B cell (primary cell): Measurements from ENCODE around the gene NPTXR. TPM values are rescaled to one million over a fixed set of nuclear protein-coding genes. Genes with fewer than 3 reads are reported as not detected.

Experiments used
- ATAC-seq: fragments of 200-7000 bp; cut with Tn5 transposase; one replicate; pipeline ENCODE4 v1.10.0; 2021; ENCODE audit warnings: low read depth, mild to moderate bottlenecking, moderate number of reproducible peaks, moderate library complexity
- CTCF ChIA-PET: fragments of 350-600 bp; sonication (Branson Sonifier 250); formaldehyde crosslinking; loops from one replicate; lab custom pipeline; 2021; ENCODE audit warnings: antibody characterized with exemption, inconsistent platforms; lab: Charles Lee
- POLR2A ChIA-PET: fragments of 350-600 bp; sonication (Branson Sonifier 250); formaldehyde crosslinking; loops from one replicate; lab custom pipeline; 2021; ENCODE audit warnings: antibody characterized with exemption; lab: Charles Lee
- DNase-seq: peaks from one replicate; pipeline ENCODE4 v3.0.0; 2013
- H2AFZ ChIP-seq: 2 replicates; pipeline ENCODE4 v1.6.1; 2012; ENCODE audit warnings: mild to moderate bottlenecking, low read depth, low read length; ENCODE audit not compliant: insufficient read depth, poor library complexity, severe bottlenecking
- H3K27ac ChIP-seq, 2 donors: 1 replicate in 1 of 2; 2 replicates in 1 of 2; pipeline ENCODE4 v1.5.1; 2012 to 2013; ENCODE audit warnings: low read length in 2 of 2, mild to moderate bottlenecking in 2 of 2, moderate library complexity in 1 of 2
- H3K27me3 ChIP-seq, 4 experiments: fragments of 200-600 bp in 1 of 4; sonication (generic) in 1 of 4; replicated peaks in 1 of 4; 1 replicate in 2 of 4; 2 replicates in 2 of 4; pipeline versions ENCODE4 v1.6.1 to v1.7.0; 2013 to 2016; ENCODE audit warnings: low read length in 3 of 4, mild to moderate bottlenecking in 2 of 4, mixed read lengths in 1 of 4, moderate library complexity in 1 of 4; ENCODE audit not compliant: insufficient read depth in 4 of 4, control insufficient read depth in 3 of 4; ENCODE audit errors: control extremely low read depth in 1 of 4
- H3K36me3 ChIP-seq, 2 experiments: replicated peaks in 1 of 2; 1 replicate in 1 of 2; 2 replicates in 1 of 2; pipeline versions ENCODE4 v1.6.1 to v1.7.1; 2013; ENCODE audit warnings: low read length in 1 of 2; ENCODE audit not compliant: insufficient read depth in 2 of 2, control insufficient read depth in 1 of 2; ENCODE audit errors: control extremely low read depth in 1 of 2, extremely low read depth in 1 of 2
- H3K4me1 ChIP-seq, 2 donors: fragments of 200-600 bp in 1 of 2; sonication (generic) in 1 of 2; 1 replicate in 1 of 2; 2 replicates in 1 of 2; pipeline versions ENCODE4 v1.5.1 to v1.6.1; 2013 to 2017; ENCODE audit warnings: low read length in 2 of 2; ENCODE audit not compliant: control insufficient read depth in 2 of 2, insufficient read depth in 2 of 2
- H3K4me2 ChIP-seq: replicated peaks from 2 replicates; pipeline ENCODE3; 2012; ENCODE audit warnings: mild to moderate bottlenecking, low read depth, low read length; ENCODE audit not compliant: poor library complexity, severe bottlenecking
- H3K4me3 ChIP-seq, 5 experiments: fragments of 200-600 bp in 1 of 5; sonication (generic) in 1 of 5; 1 replicate in 3 of 5; 2 replicates in 2 of 5; pipeline versions ENCODE4 v1.5.1 to v1.7.0; 2011 to 2016; ENCODE audit warnings: low read length in 4 of 5, mild to moderate bottlenecking in 4 of 5, low read depth in 2 of 5, control low read depth in 1 of 5, moderate library complexity in 1 of 5; ENCODE audit not compliant: insufficient read depth in 1 of 5; ENCODE audit errors: control extremely low read depth in 1 of 5, extremely low read depth in 1 of 5
- H3K79me2 ChIP-seq: fragments of 200-600 bp; sonication (generic); one replicate; pipeline ENCODE4 v1.6.0; 2016; ENCODE audit warnings: low read length; ENCODE audit not compliant: control insufficient read depth, insufficient read depth
- H3K9ac ChIP-seq: fragments of 200-600 bp; sonication (generic); 2 replicates; pipeline ENCODE4 v1.6.1; 2017; ENCODE audit warnings: mild to moderate bottlenecking, low read length, moderate library complexity
- H3K9me3 ChIP-seq, 3 donors: one replicate each; pipeline versions ENCODE4 v1.6.1 to v1.7.1; 2013; ENCODE audit warnings: low read length in 2 of 3; ENCODE audit not compliant: control insufficient read depth in 2 of 3, insufficient read depth in 1 of 3; ENCODE audit errors: control extremely low read depth in 1 of 3
- H4K20me1 ChIP-seq: 2 replicates; pipeline ENCODE4 v1.6.0; 2012; ENCODE audit warnings: mild to moderate bottlenecking, low read length; ENCODE audit not compliant: insufficient read depth, control insufficient read depth, poor library complexity, severe bottlenecking
- H3K27ac Mint-ChIP-seq: one replicate; pipeline ENCODE4 v1.8.0; 2021; ENCODE audit warnings: mixed read lengths
- H3K27me3 Mint-ChIP-seq: one replicate; pipeline ENCODE4 v1.8.0; 2021; ENCODE audit warnings: mixed read lengths
- H3K4me1 Mint-ChIP-seq: one replicate; pipeline ENCODE4 v1.8.0; 2021; ENCODE audit warnings: mixed read lengths
- H3K4me3 Mint-ChIP-seq: one replicate; pipeline ENCODE4 v1.8.0; 2021; ENCODE audit warnings: mixed read lengths
- H3K9me3 Mint-ChIP-seq: one replicate; pipeline ENCODE4 v1.8.0; 2022; ENCODE audit warnings: mixed read lengths; ENCODE audit not compliant: insufficient read depth
- EZH2 ChIP-seq: IDR thresholded peaks from 2 replicates; pipeline ENCODE4 v1.6.1; 2012; ENCODE audit warnings: borderline replicate concordance, low read depth, mild to moderate bottlenecking, moderate library complexity, low read length; ENCODE audit not compliant: insufficient read depth, poor library complexity, severe bottlenecking
- WGBS: methylation state at CpG from one replicate; pipeline ENCODE4 v1.1.5; 2013; ENCODE audit warnings: missing lambda C conversion rate; ENCODE audit not compliant: insufficient coverage; 5-methylcytosine and 5-hydroxymethylcytosine counted together
- intact Hi-C: fragments of 100-400 bp; cut with micrococcal nuclease; formaldehyde crosslinking; loops from one replicate; pipeline ENCODE4 v1.10.0; 2022
- polyA plus RNA-seq: library from polyadenylated mRNA; depleted of rRNA; stranded (reverse); fragments of >200 nt; gene quantifications from 2 replicates; pipeline ENCODE4 v1.2.3, GENCODE V29; 2012
- total RNA-seq, 2 donors: library from RNA; stranded (reverse); fragments of 120-200 nt in 1 of 2; gene quantifications; 1 replicate in 1 of 2; 2 replicates in 1 of 2; pipeline versions ENCODE4 v1.2.3 to v1.2.4, GENCODE V29; 2013 to 2022
- TF ChIP-seq, protein P1 (sequence below): fragments of 200-600 bp; IDR thresholded peaks from one replicate; pipeline ENCODE4 v1.8.0; 2022; ENCODE audit warnings: antibody characterized with exemption, mild to moderate bottlenecking

Gene NPTXR
- total and polyA plus RNA-seq, 2 donors (not counting 1 experiment from before 2014, with no cell fraction given): 0.16 to 0.71 TPM

DNA sequence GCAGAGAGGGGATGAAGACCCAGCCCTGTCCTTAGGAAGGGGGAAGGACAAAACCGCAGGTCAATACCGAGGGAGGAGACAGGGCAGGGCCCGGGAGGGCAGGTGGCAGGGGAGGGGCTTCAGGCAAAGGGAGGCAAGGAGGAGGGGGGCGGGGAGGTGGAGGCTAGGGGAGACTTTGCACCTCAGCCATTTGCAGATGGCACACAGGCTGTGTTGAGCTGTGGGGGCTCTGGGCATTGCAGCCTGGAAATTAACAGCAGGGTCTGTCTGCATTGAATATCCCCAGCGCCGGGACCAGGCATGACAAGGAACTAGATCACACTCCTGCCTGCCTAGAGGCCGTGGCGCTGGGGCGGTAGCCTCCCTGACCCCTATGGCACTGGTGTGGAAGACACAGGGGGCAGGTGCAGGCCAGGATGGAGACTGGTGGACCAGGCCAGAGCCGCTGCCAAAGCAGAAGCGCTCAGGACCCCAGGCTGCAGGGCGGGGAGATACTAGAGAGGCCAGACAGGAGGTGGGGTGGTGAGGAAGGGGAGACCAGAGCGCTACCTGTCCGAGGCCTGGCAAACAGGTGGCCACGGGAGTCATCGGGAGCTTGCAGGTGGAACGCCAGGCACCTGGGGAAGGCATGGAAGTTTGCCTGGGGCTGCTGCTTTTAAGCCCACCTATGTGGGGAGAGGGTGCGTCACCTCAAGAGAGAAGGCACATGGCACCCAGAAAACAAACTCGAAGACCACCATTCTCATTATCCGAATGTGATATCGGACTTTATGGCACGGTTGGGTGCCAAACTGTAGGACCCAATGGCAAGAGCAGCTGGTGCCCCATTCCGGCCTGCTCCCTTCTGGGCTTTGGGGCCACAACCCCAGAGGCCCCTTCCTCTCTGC lies 16.7 kb upstream of the NPTXR start:
- no peak overlapping the region for H3K4me3 ChIP-seq
- no peak overlapping the region for H3K4me2 ChIP-seq
- 85% methylated on average over 23 of the region's 23 CpGs for WGBS
- H4K20me1 ChIP-seq: peaks cover 26% of the 10 kb centered on the region
- H3K9ac ChIP-seq: no peak overlapping the region
- H3K27me3 Mint-ChIP-seq: peaks cover 6% of the 10 kb centered on the region
- no peak overlapping the region for H2AFZ ChIP-seq
- intact Hi-C loops: no loop called here
- peaks cover 0 to 8% of the 10 kb centered on the region in 2 experiments for H3K36me3 ChIP-seq
- H3K27me3 ChIP-seq: no peaks in the 10 kb centered on the region
- POLR2A ChIA-PET: interaction anchor here (0.7 kb wide), 1 partner anchor 660 kb away, joined by 11 read pairs; the partner anchor contains the start of gene ATF4
- ATAC-seq: no peak
- no peak overlapping the region for H3K4me3 Mint-ChIP-seq
- H3K4me1 ChIP-seq: no peaks in the 10 kb centered on the region
- no peak for TF ChIP-seq EZH2
- TF ChIP-seq, protein P1, sequence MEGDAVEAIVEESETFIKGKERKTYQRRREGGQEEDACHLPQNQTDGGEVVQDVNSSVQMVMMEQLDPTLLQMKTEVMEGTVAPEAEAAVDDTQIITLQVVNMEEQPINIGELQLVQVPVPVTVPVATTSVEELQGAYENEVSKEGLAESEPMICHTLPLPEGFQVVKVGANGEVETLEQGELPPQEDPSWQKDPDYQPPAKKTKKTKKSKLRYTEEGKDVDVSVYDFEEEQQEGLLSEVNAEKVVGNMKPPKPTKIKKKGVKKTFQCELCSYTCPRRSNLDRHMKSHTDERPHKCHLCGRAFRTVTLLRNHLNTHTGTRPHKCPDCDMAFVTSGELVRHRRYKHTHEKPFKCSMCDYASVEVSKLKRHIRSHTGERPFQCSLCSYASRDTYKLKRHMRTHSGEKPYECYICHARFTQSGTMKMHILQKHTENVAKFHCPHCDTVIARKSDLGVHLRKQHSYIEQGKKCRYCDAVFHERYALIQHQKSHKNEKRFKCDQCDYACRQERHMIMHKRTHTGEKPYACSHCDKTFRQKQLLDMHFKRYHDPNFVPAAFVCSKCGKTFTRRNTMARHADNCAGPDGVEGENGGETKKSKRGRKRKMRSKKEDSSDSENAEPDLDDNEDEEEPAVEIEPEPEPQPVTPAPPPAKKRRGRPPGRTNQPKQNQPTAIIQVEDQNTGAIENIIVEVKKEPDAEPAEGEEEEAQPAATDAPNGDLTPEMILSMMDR: no peak
- H3K9me3 ChIP-seq: no peaks in the 10 kb centered on the region
- H3K27ac Mint-ChIP-seq: no peak overlapping the region
- CTCF ChIA-PET: interaction anchor here (0.9 to 1.1 kb wide), 2 partner anchors 10 to 16 kb away, joined by 3 read pairs; no protein-coding TSS in a partner anchor
- no peak for DNase-seq
- H3K9me3 Mint-ChIP-seq: no peaks in the 10 kb centered on the region
- peaks cover 8% of the 10 kb centered on the region for H3K79me2 ChIP-seq
- peaks cover 4% of the 10 kb centered on the region for H3K4me1 Mint-ChIP-seq
- no peak overlapping the region for H3K27ac ChIP-seq
